GM23338 (cell line): Measurements from ENCODE around the gene EXOC1L.

Source experiments
- CREB1 ChIP-seq: fragments of 250-450 bp; sonication (Bioruptor Pico); IDR thresholded peaks from 2 replicates; pipeline ENCODE4 v1.5.0; 2020; ENCODE audit warnings: low read depth, mild to moderate bottlenecking, moderate library complexity
- CTCF ChIP-seq, 2 experiments: fragments of 200-600 bp in 1 of 2; sonication (generic) in 1 of 2; conservative IDR thresholded peaks; 2 replicates each; pipeline versions ENCODE4 v1.5.1 to v1.6.1; 2016 to 2017; ENCODE audit warnings: antibody characterized with exemption in 2 of 2, low read depth in 2 of 2, mild to moderate bottlenecking in 2 of 2, moderate library complexity in 1 of 2
- EZH2 ChIP-seq: fragments of 200-600 bp; sonication (generic); IDR thresholded peaks from one replicate; pipeline ENCODE4 v1.8.0; 2017; ENCODE audit warnings: antibody characterized with exemption, mild to moderate bottlenecking, low read depth; ENCODE audit not compliant: unreplicated experiment
- EZH2phosphoT487 ChIP-seq: fragments of 200-600 bp; sonication (generic); IDR thresholded peaks from one replicate; pipeline ENCODE4 v1.8.1; 2018; ENCODE audit warnings: antibody characterized with exemption; ENCODE audit not compliant: unreplicated experiment
- JUNB ChIP-seq: IDR thresholded peaks from one replicate; pipeline ENCODE4 v1.6.1; 2016; ENCODE audit warnings: antibody characterized with exemption; ENCODE audit not compliant: unreplicated experiment
- POLR2AphosphoS5 ChIP-seq: IDR thresholded peaks from 2 replicates; pipeline ENCODE4 v1.6.1; 2016; ENCODE audit warnings: antibody characterized with exemption, low read depth
- REST ChIP-seq: IDR thresholded peaks from one replicate; pipeline ENCODE4 v1.6.1; 2018; ENCODE audit warnings: antibody characterized with exemption; ENCODE audit not compliant: unreplicated experiment
- TF ChIP-seq, protein P1 (sequence below): IDR thresholded peaks from 2 replicates; pipeline ENCODE4 v1.6.1; 2016; ENCODE audit warnings: antibody characterized with exemption

- TF ChIP-seq EZH2phosphoT487 = no peak
- TF ChIP-seq POLR2AphosphoS5 = no peak
- TF ChIP-seq CTCF (conservative IDR thresholded peaks at IDR 0.05; ENCODE audit: low read depth in 2 of 2) = no peak
- TF ChIP-seq EZH2 = no peak
- no peak for TF ChIP-seq REST
- TF ChIP-seq CREB1 (CRISPR knock-in tag) = no peak
- TF ChIP-seq JUNB = no peak
- TF ChIP-seq, protein P1, sequence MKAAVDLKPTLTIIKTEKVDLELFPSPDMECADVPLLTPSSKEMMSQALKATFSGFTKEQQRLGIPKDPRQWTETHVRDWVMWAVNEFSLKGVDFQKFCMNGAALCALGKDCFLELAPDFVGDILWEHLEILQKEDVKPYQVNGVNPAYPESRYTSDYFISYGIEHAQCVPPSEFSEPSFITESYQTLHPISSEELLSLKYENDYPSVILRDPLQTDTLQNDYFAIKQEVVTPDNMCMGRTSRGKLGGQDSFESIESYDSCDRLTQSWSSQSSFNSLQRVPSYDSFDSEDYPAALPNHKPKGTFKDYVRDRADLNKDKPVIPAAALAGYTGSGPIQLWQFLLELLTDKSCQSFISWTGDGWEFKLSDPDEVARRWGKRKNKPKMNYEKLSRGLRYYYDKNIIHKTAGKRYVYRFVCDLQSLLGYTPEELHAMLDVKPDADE = no peak
Observed at GRCh38 chr4:55784747-55785146, 34.8 kb upstream of the EXOC1L start.
